Endometrial microvascular endothelial cells (primary cell): ENCODE results near the gene BLOC1S1. TPM values are rescaled to one million over a fixed set of nuclear protein-coding genes. Genes with fewer than 3 reads are reported as not detected.

Experiments
- in situ Hi-C: cut with HindIII; loops from 2 replicates; pipeline ENCODE4 v1.10.0; 2017; ENCODE audit warnings: low sequenced_read_pairs, low pct_unique_long_range_greater_than_20kb; ENCODE audit errors: inconsistent ontology term
- total RNA-seq: library from RNA; depleted of rRNA; stranded (reverse); fragments of >200 nt; gene quantifications from one replicate; pipeline ENCODE4 v1.2.3, GENCODE V29; 2015; ENCODE audit errors: inconsistent ontology term

Gene BLOC1S1
- total RNA-seq, 1 donor from 2014 or later, result 139 TPM

- in situ Hi-C loops, result no loop called here
These were observed 7.1 kb downstream of the BLOC1S1 start for GRCh38 chr12:55722948-55723347.

DNA sequence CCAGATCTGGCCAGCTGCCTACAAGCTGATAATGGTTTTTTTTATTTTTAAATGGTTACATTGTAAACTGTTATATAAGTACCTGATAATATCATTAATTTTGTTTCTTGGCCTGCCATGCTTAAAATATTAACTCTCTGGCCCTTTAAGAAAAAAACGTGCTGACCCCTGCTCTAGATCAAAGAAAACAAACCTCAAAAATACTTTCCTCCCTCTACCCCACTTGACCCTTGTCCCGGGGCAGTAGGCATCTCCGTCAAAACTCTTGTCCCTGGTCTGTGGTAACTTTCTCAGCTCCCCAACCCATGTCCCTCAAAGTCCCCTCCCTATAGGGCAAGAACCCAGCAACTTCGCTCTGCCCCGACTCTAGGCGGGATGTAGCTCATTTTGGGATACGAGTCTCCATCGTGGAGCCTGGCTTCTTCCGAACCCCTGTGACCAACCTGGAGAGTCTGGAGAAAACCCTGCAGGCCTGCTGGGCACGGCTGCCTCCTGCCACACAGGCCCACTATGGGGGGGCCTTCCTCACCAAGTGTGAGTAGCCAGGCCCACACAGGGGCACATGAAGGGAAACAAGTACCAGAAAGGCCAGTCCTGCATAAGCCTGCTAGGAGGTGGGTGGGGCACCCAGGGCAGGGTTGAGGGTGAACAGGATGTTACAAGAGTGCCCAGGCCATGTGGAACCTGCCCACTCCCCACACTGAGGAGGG, 7.8 kb downstream of the BLOC1S1 start:
- in situ Hi-C loops, result no loop called here

GRCh38 chr12:55724226-55724939, 8.5 kb downstream of the BLOC1S1 start:
- in situ Hi-C loops, result no loop called here

- in situ Hi-C loops, result no loop called here
These were observed 9.1 kb downstream of the BLOC1S1 start for GRCh38 chr12:55724940-55725309.

- in situ Hi-C loops, result no loop called here
These were observed 9.7 kb downstream of the BLOC1S1 start for GRCh38 chr12:55725556-55725955.

DNA sequence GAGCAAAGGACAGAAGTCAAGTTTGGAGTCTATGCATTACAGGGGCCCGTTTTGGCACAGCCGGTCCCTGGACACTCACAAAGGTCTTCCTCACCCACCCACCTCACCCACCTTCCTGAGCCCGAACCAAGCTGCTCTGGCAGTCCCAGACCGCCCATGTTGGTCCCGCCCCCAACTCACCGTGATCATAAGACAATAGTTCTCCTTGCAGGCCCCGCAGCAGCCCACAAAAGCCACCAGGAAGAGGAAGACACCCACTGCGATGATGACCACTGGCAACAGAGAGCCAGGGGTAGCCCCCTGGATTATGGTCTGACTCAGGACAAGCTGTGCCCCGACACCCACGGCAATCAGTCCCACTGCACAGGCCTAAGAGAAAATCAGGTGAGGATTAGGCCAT, 11.1 kb downstream of the BLOC1S1 start:
- in situ Hi-C loops, result no loop called here

GRCh38 chr12:55727643-55728185, 11.9 kb downstream of the BLOC1S1 start:
- in situ Hi-C loops, result no loop called here

GRCh38 chr12:55728186-55728938, 12.5 kb downstream of the BLOC1S1 start:
- in situ Hi-C loops, result no loop called here

DNA sequence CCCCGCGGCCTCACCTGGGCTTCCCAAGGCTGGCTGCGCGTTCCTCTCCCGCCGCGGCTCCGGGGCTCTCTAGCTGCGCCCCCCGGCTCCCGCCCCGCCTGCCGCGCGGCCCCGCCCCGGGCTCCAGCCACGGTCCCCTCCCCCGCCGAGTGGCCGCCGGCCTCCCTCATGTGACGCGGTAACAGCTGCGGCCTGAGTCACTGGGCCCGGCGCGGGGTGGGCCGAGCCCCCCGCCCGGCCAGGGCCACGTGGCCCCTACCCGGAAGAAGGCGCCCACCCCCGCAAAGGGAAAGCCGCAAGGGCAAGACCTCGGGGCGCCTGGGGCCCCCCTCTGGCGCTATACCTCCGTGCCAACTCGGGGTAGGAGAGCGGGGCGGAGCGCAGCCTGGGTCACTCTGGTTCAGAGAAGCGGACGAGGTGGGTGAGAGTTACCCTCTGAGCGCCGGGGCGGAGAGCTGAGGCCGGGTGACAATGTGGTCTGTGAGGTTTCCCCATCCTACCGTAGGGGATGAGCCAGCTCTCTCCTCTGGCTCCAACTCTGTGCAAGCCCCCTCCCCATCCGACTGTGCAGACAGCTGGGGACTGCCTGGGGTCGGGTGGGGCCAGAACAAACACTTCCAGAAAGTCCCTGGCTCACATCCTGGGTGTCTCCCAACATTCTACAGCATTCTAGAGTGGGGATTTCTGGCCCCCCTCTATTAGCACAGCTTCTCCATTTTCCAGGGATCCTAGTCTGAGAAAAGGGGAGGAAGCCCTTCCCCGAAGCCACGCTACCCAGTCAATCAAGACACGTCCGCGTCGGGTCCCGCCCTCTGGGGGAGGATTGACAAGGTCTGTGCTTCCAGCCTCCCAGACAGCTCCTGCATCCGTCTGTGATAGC, 13.3 kb downstream of the BLOC1S1 start, which contains the start of gene CD63:
TSS of gene CD63 (minus strand) at position 71 of the 880 bp plus-strand sequence. CDS start 668 bp downstream, outside the sequence.
- in situ Hi-C loops, result no loop called here

DNA sequence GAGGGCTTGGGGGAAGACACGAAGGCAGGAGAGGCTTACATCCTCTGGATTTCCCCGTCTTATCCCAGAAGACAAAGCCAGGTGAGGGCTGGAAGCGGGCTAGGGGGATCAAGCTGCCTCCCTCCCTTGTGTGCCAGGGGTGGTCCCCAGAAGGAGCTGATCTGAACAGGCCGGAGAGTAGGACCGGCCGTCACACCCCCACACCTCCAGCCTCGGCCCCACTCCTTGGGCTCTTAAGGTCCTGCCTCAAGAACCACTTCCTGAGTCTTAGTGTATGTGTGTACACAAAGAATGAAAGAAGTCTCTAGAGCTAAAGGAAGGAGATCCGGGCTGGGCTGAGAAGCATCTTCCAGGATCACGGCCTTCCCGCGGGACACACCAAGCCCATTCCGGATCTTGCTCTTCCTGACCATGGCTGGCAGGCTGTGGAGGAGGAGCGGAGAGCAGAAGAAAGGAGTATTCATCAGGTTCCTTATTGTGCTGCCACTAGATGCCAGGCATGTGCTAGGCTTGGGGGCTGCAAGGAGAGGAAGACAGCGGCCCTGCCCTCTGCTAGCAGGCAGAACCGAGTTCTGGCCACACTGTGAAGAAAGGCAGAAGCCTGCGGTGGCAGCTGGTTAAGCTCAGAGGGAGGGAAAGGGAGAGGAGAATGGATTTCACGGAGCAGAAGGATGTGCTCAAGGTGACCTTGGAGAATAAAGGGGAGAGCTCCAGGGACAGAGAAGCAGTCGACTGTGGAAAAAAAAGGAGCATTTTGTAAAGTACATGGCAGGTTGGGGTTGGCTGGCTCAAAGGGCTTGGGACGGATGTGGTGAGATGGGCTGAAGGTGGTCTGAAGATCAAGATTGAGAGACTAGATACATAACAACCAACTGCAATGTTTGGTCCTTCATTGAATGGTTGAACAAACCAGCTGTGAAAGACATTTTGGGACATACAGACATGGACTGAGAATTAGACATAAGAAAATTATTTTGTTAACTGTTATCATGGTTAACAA, 14.3 kb downstream of the BLOC1S1 start:
- in situ Hi-C loops, result no loop called here

DNA sequence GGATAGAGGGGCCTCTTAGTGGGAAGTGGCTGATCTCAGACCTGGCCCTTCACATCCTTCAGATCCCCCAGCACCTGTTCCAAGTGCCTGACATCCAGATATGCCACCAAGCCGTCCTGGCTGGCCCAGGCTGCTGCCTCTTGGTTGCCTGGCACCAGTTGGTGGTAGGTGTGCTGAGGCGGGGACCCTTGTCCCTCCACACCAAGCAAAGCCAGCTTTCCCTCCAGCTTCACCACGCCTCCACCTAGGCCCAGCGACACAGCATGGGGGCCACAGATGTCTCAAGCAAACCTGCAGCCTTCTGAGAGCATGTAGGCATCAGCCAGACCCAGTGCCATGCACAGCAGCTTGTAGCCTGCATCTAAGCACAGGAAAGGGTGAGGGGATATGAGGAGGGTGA, 16.4 kb downstream of the BLOC1S1 start:
- in situ Hi-C loops, result no loop called here

GRCh38 chr12:55733021-55733555, 17.2 kb downstream of the BLOC1S1 start:
- in situ Hi-C loops, result no loop called here

DNA sequence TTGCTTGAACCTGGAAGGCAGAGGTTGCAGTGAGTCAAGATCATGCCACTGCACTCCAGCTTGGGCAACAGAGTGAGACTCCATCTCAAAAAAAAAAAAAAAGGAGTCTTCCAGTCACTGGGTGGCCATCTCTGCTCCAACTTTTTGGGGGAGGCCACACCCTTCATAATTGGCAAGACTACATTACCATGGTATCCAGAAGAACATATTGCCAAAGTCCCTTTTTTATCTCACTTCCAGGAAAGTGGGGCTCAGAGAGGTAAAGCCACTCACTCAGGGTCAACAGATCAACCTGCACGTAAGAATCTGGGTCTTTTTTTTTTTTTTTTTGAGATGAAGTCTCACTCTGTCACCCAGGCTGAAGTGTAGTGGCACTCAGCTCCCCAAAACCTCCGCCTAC, 18.0 kb downstream of the BLOC1S1 start:
- in situ Hi-C loops, result no loop called here

DNA sequence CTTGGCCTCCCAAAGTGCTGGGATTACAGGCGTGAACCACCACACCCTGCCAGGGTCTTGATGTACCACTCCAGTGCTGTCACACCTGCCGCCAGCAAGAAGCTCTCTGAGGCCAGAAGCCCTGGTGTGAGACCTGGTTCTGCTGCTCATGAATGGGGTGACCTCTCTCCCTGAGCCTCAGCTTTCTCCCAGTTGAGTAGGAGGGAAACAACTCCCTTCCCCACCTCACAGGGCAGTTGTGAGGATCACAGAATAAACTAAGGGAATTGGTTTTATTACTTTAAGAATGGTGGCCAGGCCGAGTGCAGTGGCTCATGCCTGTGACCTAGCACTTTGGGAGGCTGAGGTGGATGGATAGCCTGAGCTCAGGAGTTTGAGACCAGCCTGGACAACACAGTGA, 18.7 kb downstream of the BLOC1S1 start:
- in situ Hi-C loops, result no loop called here

DNA sequence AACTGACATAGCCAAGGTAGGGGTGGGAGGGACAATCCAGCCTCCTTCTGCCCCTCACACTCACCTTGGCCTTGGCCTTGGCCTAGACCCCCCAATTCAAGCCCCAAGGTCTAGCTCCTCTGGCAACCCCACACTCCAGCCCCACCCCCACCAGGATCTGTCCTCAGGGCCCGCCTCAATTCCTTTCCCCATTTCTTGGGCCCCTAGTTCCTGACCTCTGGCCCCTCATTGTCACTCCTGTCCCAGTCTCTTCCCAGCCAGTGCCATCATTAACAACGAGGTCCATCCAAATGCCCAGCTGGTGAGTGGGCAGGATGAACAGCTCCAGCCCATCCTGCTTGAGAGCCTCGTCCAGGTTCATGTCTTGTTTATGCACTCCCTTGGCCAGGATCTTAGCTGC, 20.2 kb downstream of the BLOC1S1 start:
- in situ Hi-C loops, result no loop called here

DNA sequence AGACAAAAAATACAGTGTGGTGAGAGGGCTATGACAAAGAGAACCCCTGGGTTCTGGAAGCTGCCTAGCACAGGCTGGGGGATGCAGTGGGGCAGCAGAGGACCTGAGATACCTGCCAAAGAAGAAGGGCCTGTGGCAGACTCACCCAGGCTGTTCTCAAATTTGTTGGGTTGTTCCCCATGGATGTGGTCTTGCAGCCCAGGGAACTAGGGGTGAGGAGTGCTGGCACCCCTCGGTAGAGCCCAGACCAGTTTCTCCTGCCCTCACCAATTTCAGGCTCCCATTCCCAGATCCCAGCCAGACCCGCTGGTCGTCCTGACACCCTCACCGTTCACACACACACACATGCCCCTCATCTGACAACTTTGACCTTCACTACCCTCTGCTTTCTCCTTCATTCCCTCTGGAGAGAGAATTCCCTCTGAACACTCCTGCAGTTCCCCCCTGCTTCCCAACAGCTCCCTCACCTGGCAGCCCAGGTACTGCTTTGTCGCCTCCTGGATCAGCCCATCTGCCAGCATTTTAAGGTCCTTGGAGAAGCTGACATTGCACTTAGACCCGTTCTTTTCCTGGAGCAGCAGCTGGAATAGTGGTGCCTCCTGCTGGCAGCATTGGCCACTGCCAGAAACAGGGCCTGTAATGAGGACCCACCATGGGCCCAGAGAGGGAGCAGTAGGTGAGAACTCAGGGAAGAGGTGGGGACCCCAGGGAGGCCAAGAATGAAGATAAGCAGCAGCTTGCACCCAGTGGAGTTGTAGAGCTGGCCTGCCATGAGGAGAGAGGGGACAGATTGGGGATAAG, 21.1 kb downstream of the BLOC1S1 start:
- in situ Hi-C loops, result no loop called here
